ENCODE data around the gene ABLIM3. TPM values are rescaled to one million over a fixed set of nuclear protein-coding genes. Genes with fewer than 3 reads are reported as not detected.

ABLIM3 gene
- total RNA-seq, 1 donor from 2014 or later: 122 TPM

DNA sequence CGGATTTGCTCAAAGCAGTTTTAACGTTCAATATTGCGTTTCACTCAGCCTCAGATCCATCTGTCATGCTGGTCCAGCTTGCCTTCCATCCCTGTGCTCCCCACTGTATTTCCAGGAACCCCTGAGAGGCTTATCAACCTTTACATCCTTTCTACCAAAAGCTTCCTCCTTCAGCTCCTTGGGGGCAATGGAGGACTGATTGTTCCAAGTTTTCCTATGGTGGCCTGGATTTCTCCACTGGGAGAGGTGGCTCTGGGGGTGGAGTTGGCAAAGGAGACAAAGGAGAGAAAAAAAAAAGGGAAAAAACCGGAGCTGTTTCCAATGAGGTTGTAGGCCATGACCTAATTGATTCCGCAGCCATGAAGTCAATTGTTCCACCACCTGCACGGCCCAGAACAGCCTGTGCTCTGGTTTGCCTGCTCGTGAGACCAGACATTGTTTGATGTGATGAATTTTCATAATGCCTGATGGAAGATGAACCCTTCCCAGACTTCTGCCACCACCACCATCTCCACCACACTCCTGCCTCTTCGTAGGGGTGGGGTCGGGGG is 54.1 kb downstream of the ABLIM3 start:
- Histone ChIP-seq H3K36me3 (peaks cover 25% of the 10 kb centered on the region), H3K27me3 (ENCODE audit: low read depth) (no peaks in the 10 kb centered on the region), H3K4me1 (peaks cover 65% of the 10 kb centered on the region), H3K9me3 (replicated peaks) (no peaks in the 10 kb centered on the region), H3K4me3 (no peak overlapping the region), H3K27ac (replicated peaks) (peak overlapping the region; percentile 86)
- intact Hi-C loops (cut with micrococcal nuclease): no loop called here
- DNase-seq: peak; percentile 49
- TF ChIP-seq CTCF (IDR thresholded peaks at IDR 0.05; ENCODE audit: borderline replicate concordance): no peak

- peaks cover 71% of the 10 kb centered on the region for H3K4me1 ChIP-seq
These were observed 54.7 kb downstream of the ABLIM3 start for GRCh38 chr5:149195962-149196361.

GRCh38 chr5:149198148-149198547 is 56.9 kb downstream of the ABLIM3 start:
- no peak for DNase-seq
- no peak for TF ChIP-seq CTCF (IDR thresholded peaks at IDR 0.05; ENCODE audit: borderline replicate concordance)
- Histone ChIP-seq H3K27me3 (ENCODE audit: low read depth) (no peaks in the 10 kb centered on the region), H3K9me3 (replicated peaks) (no peaks in the 10 kb centered on the region), H3K36me3 (peaks cover 52% of the 10 kb centered on the region), H3K4me3 (no peak overlapping the region), H3K4me1 (peaks cover 58% of the 10 kb centered on the region), H3K27ac (replicated peaks) (peak overlapping the region; percentile 86)
- intact Hi-C loops (cut with micrococcal nuclease): no loop called here

More at GRCh38 chr5:149195962-149196361, 54.7 kb downstream of the ABLIM3 start:
- TF ChIP-seq CTCF (IDR thresholded peaks at IDR 0.05; ENCODE audit: borderline replicate concordance): no peak
- H3K27me3 ChIP-seq (ENCODE audit: low read depth): no peaks in the 10 kb centered on the region
- no peaks in the 10 kb centered on the region for H3K9me3 ChIP-seq (replicated peaks)
- DNase-seq: no peak
- H3K4me3 ChIP-seq: no peak overlapping the region
- H3K36me3 ChIP-seq: peaks cover 30% of the 10 kb centered on the region
- intact Hi-C loops (cut with micrococcal nuclease): no loop called here
- peak overlapping the region; percentile 86 for H3K27ac ChIP-seq (replicated peaks)

DNA sequence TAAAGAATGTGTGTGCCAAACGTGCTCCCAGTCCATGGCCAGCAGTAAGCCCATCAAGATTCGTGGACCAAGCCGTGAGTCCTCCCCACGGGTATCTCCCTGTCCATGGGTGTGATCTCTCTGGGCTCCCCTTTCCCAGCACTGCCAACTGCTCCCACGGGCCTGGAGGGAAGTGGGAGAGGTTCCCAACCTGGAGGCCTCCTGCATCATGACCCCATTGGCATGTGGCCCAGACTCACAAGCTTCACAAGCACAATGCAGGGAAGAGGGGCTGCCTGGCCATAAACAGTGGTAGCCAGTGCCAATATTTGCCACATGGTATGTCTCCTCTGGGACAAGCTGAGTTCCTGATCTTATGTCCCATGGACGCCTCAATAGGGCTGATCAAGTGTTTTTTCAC is 59.1 kb downstream of the ABLIM3 start:
- intact Hi-C loops (cut with micrococcal nuclease): no loop called here
- no peak for DNase-seq
- Histone ChIP-seq H3K36me3 (peaks cover 73% of the 10 kb centered on the region), H3K27ac (replicated peaks) (peak overlapping the region; percentile 41), H3K4me3 (no peak overlapping the region), H3K4me1 (peaks cover 66% of the 10 kb centered on the region), H3K9me3 (replicated peaks) (no peaks in the 10 kb centered on the region), H3K27me3 (ENCODE audit: low read depth) (no peaks in the 10 kb centered on the region)
- no peak for TF ChIP-seq CTCF (IDR thresholded peaks at IDR 0.05; ENCODE audit: borderline replicate concordance)

DNA sequence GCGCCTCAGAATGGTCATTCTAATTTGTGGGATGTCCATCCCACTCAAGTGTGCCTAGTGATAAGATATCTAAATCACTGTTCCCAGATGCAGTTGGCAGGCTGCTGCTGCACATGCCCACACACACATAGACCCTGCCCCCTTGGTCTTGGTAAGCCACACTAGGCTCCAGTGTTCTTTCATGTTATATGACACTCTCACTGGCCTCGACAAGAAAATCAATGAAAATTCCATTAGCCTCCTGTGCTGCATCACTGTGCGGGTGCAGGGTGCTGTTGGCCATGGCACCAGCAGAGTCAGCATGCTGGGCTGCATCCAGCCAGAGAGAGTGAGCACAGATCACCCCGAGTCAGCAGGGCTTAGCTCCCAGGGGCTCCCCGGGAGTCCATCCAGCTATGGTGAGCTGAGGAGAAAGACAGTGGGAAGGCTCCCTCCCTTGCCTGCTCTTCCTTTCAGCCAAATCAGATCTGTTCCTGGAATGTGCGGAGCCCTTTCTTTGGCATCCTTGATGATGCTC is 59.9 kb downstream of the ABLIM3 start:
- intact Hi-C loops (cut with micrococcal nuclease): no loop called here
- no peaks in the 10 kb centered on the region for H3K9me3 ChIP-seq (replicated peaks)
- H3K4me3 ChIP-seq: no peak overlapping the region
- H3K4me1 ChIP-seq: peaks cover 66% of the 10 kb centered on the region
- no peak for DNase-seq
- peaks cover 73% of the 10 kb centered on the region for H3K36me3 ChIP-seq
- no peak for TF ChIP-seq CTCF (IDR thresholded peaks at IDR 0.05; ENCODE audit: borderline replicate concordance)
- H3K27ac ChIP-seq (replicated peaks): peak overlapping the region; percentile 41
- H3K27me3 ChIP-seq (ENCODE audit: low read depth): no peaks in the 10 kb centered on the region

Data from left ventricle myocardium inferior (tissue), 1 donor.